Stimulated activated CD8-positive, alpha-beta memory T cell treated with anti-CD3 and anti-CD28 coated beads, Interleukin-12 subunit alpha, Interleukin-12 subunit beta, amount 100 ng/mL, for 24 hours (primary cell): ENCODE measurements around the gene SUCO.
"Not testable (repeated sequence)": the region's sequence is repeated elsewhere in the genome, so short reads cannot be mapped to it uniquely, and the experiment has no call there.

Experiments used
- DNase-seq: peaks from one replicate; pipeline ENCODE4 v3.0.0-alpha.2; 2020; ENCODE audit errors: extremely low read depth

The SUCO gene

DNA sequence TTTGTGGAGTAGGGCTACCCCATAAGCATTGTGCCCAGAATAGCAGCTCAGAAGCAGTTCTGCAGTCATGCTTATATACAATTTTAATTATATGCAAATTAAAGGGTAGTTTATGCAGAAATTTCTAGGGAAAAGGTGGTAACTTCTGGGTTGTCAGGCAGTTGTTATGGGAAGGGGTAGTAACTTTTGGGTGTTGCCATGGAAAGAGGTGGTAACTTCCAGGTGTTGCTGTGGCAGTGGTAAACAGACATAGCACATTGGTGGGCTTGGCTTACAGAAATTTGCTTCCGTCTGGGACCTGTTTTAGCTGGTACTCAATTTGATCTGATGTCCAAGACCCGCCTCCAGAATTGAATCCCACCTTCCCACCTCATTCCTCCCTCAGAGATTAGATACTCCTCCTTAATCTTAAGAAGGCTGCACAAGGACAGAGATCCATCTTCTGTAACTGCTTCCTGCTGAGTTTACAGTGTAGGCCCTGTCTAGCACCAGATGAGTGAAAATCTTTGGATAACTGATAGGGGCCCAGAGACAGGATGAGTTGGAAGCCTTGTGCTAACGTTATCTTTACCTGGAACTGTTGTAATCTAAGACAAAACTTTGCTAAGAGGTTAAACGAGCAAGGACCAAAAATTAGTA is 26.7 kb downstream of the SUCO start:
- no peak for DNase-seq

DNA sequence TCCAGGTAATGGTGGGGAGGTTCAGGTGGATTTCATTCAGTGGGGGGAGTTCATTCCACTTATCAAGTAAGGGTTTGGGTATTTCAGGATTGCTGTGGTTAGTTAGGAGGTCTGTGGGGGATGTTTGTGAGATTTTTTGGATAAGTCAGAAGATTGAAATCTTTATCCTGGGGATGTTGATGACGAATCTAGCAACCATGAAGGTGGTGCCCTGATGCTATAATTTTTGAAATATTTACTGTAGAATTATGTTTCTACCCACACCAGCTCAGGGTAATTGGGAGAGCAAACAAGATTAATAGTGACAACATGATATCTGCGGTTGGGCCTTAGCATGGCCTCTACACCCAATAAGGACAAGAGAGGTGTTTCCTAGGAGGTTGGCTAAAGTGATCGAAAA is 28.3 kb downstream of the SUCO start:
- DNase-seq = no peak

DNA sequence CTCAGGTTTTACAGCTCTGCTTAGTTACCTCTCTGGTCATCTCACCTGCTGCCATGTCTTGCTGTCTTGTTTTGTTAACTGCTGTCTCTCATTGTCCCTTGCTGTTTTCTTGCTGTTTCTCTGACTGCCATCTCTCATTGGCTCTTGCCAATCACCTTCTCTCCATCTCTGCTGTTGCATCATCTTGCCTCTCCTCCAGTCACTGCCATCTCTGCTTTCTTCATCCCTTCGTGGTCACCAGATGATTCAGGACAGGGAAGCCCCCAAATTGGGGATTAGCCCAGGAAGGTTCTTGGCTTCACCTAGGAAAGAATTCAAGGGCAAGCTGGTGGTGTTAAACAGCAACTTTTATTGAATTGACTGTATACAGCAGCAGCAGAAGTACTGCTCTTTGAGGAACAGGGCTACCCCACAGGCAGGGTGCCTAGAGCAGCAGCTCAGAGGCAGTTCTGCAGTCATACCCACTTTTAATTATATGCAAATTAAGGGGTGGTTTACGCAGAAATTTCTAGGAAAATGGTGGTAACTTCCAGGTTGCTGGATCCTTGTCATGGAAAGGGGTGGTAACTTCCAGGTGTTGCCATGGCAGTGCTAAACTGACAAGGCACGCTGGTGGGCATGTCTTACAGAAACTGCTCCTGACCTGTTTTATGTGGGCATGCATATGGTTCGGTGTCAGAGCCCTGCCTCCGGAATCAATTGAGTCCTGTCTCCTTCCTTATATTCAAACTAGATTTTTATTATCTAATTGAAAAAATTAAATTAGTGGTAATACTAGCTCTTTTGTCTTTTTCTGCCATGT is 33.4 kb downstream of the SUCO start:
- no peak for DNase-seq

DNA sequence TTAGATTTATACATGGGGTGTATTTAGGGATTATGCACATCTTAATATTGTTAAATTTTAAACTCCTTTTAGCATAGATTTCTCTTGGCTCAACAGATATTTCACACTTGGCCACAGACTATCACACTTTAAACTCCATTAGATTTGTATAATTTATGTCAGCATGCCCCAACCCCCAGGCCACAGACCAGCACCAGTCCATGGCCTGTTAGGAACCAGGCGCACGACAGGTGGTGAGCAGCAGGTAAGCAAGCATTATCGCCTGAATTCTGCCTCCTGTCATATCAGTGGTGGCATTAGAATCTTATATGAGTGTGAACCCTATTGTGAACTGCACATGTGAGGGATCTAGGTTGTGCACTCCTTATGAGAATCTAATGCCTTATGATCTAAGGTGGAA is 34.8 kb downstream of the SUCO start:
- no peak for DNase-seq

DNA sequence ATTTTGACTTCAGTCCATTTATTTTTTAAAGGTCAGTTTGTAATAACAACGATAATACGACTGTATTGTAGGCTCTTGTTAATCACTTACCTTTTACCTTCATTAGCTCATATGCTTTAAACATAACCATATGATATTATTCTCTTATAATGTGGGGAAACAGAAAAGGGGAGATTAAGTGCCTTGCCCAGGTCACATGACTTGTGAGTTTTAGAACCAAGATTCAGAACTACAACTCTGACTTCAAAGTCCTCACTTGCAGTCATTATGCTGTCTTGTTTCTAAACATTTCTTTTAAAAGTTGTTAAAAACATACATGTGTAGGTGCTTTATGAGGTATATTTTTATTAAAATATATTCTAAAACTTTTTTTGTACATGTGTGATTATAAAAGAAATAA is 41.1 kb downstream of the SUCO start:
- no peak for DNase-seq

DNA sequence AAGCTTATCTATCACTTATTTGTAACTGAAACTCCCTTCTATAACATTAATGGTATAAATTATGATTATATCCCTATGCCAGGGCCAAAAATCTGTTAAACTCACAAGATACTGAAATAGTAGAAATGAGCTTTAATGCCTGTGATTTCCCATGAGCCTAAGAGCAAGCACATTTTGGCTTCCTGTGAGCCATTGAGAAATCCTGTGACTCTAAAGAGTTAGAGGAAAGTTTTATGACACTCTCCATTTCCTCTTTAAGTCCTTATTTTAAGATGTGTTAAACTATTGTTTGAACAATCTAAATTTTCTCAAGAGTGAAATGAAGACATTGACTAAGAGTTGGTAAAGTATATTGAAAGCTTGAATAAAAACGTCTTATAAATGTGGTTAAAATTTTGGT is 45.6 kb downstream of the SUCO start:
- DNase-seq = no peak

DNA sequence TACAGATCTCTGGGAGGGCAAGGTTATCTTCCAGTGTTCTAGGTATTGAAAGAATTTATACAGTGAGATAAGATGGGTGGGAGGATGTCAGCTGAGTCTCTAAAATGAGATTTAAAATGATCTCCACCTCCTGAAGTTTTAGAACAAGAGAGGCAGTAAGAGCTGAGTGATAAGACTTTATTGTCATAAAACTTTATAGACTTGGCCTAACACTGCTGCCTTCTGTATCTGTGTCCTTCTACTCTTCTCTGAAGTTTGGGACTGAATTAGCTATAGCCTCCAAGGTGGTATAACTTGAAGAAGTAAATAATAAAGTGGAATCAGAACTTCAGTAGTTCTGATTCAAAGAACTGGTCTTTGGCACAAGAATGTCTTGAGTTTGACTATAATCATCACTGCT is 48.3 kb downstream of the SUCO start:
- DNase-seq = no peak

DNA sequence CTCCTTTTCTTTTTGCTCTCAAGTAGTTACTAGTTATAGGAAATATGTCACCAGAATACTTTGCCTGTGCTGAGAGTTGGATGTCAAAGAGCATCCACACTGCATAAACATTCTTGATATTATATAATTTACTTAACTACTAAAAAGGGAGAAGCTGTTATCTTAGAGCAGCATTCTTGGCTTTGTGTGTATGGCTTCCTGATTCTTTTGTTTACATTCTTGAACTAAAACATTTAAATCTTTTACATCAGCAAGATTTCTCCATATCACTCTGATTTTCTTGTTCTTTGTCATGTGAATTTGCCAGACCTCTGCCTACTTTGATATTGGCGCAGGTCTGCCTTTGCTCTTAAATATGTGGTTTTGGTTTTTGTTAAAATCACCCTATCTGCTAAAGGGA is 48.8 kb downstream of the SUCO start:
- no peak for DNase-seq

DNA sequence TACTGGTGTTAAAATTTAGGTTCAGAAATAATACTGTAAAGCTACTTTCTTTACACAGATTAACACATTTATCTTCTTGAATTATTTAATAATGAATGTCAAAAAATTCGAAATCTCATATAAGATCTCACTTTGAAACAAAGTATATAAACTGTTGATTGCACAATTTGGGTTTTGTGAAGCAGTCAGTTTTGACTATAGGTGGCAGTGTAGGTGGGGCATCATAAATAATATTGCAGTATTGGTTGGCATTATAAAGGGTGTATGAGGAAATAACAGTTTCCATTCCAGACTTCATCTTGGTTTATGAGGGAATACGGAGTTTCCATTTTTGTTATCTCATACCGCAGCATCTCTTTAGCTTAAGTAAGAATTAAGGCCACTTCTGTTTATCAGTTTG is 49.9 kb downstream of the SUCO start:
- no peak for DNase-seq

DNA sequence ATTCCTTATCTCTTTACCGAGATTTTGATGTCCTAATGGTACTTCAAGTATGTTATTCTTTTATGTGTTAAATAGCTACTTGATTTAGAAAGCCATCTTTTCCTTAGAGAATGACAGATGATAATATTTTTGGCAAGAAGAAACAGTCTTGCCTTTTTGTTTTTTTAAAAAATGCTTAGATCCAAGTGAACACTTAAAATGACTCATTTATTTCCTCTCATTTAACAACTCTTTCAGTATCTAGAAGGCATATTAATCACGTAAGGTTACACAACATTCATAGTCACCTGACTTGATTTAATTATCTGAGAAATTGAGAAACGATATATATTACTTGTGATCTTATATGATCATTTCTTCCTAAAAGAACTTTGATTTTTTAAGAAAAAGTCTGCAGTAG is 52.4 kb downstream of the SUCO start:
- DNase-seq = no peak

DNA sequence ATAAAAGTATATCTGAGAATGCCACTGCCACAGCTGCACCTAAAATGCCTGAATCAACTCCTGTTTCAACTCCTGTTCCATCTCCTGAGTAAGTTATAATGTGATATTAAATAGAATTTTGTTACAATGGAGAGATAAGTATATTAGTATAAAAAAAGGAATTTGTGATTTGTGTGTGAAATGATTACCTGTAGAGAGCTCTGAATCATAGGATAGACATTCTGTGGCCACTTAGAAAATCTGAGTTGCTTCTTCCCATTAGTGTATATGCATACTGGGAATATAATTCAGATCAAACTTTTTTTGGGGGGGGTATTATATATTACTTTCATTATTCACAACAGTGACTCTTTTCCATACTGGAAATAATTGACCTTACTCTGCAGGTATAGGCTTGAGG is 52.9 kb downstream of the SUCO start:
- no peak for DNase-seq

DNA sequence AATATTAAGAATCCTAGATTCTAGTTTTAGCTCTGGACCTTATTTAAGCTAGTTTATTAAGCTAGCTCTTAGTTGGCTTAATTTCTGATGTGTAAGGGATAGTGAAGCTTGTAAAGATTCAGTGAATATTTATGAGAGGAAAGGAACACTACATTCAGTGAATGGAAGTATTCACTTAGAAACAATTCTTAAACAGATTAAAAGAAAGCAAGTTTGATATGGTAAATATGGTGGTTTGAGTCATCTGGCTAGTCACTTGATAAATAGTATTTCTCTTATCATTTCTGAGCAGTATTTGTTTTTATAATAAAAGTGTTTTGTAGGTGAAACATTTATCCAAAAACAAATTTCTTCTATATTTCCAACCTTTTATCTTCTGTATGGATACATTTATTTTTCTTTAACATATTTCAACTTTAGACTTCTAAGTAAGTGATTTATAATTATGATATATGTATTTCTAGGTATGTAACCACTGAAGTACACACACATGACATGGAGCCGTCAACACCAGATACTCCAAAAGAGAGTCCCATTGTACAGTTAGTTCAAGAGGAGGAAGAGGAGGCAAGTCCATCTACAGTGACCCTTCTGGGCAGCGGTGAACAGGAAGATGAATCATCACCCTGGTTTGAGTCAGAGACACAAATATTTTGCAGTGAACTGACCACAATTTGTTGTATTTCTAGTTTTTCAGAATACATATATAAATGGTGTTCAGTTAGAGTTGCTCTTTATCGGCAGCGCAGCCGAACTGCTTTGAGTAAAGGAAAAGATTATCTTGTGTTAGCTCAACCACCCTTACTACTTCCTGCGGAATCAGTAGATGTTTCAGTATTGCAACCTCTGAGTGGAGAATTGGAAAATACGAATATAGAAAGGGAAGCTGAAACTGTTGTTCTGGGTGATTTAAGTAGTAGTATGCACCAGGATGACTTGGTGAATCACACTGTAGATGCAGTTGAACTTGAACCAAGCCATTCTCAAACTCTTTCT is 55.6 kb downstream of the SUCO start:
- no peak for DNase-seq

DNA sequence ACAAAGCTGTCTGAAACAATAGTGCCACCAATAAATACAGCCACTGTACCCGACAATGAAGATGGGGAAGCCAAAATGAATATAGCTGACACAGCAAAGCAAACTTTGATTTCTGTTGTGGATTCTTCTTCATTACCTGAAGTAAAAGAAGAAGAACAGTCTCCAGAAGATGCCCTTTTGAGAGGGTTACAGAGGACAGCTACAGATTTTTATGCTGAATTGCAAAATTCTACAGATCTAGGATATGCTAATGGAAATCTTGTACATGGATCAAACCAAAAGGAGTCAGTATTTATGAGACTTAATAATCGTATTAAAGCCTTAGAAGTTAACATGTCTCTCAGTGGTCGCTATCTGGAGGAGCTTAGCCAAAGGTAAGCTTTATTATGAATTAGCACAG is 56.6 kb downstream of the SUCO start:
- no peak for DNase-seq

DNA sequence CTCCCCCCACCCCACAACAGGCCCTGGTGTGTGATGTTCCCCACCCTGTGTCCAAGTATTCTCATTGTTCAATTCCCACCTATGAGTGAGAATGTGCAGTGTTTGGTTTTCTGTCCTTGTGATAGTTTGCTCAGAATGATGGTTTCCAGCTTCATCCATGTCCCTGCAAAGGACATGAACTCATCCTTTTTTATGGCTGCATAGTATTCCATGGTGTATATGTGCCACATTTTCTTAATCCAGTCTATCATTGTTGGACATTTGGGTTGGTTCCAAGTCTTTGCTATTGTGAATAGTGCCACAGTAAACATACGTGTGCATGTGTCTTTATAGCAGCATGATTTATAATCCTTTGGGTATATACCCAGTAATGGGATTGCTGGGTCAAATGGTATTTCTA is 58.5 kb downstream of the SUCO start:
- DNase-seq = not testable (repeated sequence)

DNA sequence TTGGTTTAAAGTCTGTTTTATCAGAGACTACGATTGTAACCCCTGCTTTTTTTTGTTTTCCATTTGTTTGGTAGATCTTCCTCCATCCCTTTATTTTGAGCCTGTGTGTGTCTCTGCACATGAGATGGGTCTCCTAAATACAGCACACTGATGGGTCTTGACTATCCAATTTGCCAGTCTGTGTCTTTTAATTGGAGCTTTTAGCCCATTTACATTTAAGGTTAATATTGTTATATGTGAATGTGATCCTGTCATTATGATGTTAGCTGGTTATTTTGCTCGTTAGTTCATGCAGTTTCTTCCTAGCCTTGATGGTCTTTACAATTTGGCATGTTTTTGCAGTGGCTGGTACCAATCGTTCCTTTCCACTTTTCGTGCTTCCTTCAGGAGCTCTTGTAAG is 62.1 kb downstream of the SUCO start:
- not testable (repeated sequence) for DNase-seq

DNA sequence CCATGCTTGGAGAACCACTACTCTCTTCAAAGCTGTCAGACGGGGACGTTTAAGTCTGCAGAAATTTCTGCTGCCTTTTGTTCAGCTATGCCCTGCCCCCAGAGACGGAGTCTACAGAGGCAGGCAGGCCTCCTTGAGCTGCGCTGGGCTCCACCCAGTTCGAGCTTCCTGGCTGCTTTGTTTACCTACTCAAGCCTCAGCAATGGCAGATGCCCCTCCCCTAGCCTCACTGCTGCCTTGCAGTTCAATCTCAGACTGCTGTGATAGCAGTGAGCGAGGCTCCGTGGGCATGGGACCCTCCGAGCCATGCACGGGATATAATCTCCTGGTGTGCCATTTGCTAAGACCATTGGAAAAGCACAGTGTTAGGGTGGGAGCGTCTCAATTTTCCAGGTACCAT is 63.8 kb downstream of the SUCO start:
- DNase-seq = not testable (repeated sequence)

DNA sequence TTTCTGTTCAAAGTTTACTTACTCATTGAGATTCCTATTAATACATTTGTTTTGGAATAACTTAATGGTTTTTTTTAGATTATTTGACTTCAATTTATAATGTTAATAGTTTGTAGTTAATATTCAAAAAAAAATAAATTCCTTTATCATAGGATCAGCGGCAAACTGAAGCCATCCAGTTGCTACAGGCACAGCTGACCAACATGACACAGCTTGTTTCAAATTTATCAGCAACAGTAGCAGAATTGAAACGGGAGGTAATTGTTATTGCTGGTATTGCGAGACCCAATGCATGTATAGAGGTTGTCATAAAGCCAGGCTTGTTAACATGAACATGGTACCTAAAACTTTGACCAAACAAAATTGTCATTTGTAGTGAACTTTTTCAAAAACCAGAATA is 67.0 kb downstream of the SUCO start:
- DNase-seq = no peak

DNA sequence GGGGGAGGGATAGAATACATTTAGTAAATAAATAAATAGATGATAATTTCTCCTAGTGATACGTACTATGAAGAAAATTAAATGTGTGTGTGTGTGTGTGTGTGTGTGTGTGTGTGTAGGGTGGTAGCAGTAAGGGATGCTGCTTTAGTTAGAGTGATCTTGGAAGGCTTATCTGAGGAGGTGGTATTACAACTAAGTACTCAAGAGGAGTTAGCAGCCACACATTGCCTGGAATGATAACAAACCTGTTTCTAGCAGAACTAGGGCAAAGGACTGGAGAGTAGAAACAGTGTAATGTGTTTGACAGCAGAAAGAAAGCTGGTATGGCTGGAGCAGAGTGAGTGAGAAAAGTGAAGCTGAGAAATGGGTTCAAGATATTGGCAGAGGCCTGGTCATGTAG is 67.7 kb downstream of the SUCO start:
- no peak for DNase-seq

DNA sequence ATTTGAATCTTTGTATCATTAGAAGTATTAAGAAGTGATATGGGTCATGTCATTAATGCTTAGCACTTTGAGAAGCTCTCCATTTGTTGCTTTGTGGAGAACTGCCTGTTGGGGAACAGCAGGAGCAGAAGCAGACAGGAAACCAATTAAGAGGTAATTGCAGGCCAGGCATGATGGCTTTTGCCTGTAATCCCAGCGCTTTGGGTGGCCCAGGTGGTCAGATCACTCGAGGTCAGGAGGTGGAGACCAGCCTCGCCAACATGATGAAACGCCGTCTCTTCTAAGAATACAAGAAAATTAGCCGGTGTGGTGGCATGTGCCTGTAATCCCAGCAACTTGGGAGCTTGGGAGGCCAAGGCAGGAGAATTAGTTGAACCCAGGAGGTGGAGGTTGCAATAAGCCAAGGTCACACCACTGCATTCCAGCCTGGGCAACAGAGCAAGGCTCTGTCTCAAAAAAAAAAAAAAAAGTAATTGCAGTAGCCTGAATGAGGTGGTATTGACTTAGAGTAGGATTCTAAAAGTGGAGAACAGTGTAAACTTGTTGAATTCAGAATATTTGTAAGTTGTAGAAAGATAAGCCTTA is 68.2 kb downstream of the SUCO start:
- DNase-seq = no peak

DNA sequence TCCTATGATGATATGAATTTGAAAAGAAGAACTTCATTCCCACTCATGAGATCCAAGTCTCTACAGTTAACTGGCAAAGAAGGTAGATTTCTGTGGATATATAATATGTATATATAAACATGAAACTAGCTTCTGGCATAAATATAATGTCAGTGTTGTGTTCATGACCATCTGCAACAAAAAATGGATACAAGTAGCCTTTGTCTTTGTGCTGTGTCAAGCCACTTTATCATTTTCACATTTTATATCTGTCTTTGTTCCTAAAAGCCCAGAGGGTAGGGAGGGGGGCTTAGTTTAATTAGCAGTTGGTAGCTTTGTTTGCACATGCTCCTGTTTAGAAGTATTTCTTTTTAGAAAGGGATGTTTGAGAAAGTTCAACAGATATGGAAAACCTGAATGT is 69.8 kb downstream of the SUCO start:
- no peak for DNase-seq

DNA sequence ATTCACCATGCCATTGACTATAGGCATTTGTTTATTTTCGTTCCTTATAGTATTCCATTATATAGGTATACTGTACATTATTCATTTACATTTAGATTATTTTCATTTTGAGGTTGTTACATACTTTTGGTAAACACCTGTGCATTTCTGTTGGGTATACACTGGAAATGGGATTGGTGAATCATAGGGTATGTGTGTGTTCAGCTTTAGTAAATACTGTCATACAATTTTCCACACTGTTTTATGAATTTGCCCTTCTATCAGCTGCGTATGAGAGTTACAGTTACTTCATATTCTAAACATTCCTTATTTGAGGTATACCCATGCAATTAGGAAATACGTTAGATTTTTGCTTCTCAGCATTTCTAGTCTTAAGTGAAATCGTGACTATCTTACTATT is 70.9 kb downstream of the SUCO start:
- no peak for DNase-seq

DNA sequence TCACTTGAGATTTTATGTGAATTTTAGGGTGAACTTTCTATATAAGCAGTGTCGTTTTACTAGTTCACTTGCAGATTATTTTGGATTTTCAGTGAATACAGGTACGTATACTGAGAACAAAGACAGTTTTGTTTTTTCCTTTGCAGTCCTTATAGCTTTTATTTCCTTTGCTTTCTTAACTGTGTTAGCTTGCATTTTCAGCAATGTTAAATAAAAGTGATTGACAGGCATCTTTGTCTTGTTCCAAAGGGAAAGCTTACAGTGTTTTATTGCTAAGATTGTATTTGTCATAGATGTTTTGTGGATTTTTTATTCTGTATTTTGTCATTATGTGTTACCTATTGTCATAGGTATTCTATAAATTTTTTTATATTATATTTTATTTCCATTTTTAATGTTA is 72.7 kb downstream of the SUCO start:
- DNase-seq = no peak
